ENCODE results near the gene ZNF33A. TPM values are rescaled to one million over a fixed set of nuclear protein-coding genes. Genes with fewer than 3 reads are reported as not detected.

Gene ZNF33A
- total RNA-seq, 2 donors from 2014 or later: 23.1 to 25.9 TPM

Other genes starting within 250 kb of the ZNF33A start
- 1 to 10 TPM; 9.8 to 9.9 TPM for gene ZNF248, start 153.1 kb upstream of the ZNF33A start, total RNA-seq
- gene ZNF25, start 34.0 kb upstream of the ZNF33A start, total RNA-seq: 1 to 10 TPM; 6.8 to 7.5 TPM
- gene ZNF37A, start 83.7 kb downstream of the ZNF33A start, total RNA-seq: 10 to 100 TPM; 23.7 to 25.3 TPM